ENCODE results near the gene DES.

Gene DES

DNA sequence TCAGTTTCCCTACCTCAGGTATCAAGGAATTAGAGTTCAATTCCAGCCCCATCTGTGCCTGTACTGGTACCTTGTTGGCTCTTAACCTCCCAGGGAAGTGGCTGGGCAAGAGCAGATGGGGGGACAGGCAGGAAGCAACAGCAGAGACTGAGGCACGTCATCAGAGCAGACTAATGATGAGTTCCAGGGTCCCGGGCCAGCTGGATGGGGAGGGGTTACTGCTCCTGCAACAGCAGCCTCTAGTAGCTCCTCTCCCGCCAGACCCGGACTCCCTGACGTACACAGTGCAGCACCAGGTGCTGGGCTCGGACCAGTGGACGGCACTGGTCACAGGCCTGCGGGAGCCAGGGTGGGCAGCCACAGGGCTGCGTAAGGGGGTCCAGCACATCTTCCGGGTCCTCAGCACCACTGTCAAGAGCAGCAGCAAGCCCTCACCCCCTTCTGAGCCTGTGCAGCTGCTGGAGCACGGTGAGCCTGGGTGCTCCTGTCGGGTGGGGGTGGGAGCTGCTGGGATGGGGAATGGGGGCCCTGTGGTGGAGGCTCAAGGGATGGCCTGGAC lies 54.5 kb downstream of the DES start:
- Mint-ChIP-seq H3K4me1 (ENCODE audit: low read depth) (peaks cover 4% of the 10 kb centered on the region), H3K36me3 (ENCODE audit: low read depth) (no peaks in the 10 kb centered on the region)

DNA sequence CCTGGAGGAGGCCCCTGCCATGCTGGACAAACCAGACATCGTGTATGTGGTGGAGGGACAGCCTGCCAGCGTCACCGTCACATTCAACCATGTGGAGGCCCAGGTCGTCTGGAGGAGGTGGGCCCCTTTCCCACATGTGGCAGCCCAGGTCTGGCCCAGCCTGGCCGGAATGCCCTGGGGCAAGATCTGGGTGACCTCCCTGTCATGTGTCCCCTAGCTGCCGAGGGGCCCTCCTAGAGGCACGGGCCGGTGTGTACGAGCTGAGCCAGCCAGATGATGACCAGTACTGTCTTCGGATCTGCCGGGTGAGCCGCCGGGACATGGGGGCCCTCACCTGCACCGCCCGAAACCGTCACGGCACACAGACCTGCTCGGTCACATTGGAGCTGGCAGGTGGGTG lies 55.3 kb downstream of the DES start:
- Mint-ChIP-seq H3K27me3 (peaks cover 3% of the 10 kb centered on the region), H3K4me1 (ENCODE audit: low read depth) (peaks cover 4% of the 10 kb centered on the region), H3K36me3 (ENCODE audit: low read depth) (no peaks in the 10 kb centered on the region), H3K4me3 (no peak overlapping the region), H3K9me3 (no peaks in the 10 kb centered on the region), H3K27ac (no peak overlapping the region)
- no peak for DNase-seq

More for the DNA sequence above, 54.5 kb downstream of the DES start:
- no peak for DNase-seq
- Mint-ChIP-seq H3K27me3 (peaks cover 3% of the 10 kb centered on the region), H3K4me3 (no peak overlapping the region), H3K9me3 (no peaks in the 10 kb centered on the region), H3K27ac (no peak overlapping the region)

DNA sequence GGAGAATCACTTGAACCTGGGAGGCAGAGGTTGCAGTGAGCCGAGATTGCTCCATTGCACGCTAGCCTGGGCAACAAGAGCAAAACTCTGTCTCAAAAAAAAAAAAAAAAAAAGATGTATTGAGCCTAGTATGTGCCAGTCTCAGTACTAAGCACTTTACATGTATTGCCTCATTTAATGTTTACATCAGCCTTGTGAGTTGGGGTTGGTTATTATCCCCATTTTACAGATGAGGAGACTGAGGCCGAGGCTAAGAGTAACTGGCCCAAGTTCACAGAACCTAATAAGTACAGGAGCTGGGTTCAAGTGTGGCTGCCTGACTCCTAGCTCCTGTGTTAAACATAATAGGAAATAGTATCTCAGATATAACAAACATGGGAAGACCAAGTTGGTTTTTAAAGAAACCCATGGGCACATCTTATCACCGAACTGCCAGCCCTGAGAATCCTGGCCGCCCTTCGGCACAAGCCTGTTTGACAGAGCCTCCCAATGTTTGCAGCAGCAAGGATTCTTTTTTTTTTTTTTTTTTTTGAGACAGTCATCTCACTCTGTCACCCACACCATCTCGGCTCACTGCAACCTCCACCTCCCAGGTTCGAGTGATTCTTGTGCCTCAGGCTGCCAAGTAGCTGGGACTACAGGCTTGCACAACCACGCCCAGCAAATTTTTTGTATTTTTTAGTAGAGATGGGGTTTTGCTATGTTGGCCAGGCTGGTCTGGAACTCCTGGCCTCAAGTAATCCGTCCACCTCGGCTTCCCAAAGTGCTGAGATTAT lies 56.3 kb downstream of the DES start:
- H3K36me3 Mint-ChIP-seq (ENCODE audit: low read depth): no peaks in the 10 kb centered on the region
- H3K27ac Mint-ChIP-seq: no peak overlapping the region
- DNase-seq: no peak
- peaks cover 4% of the 10 kb centered on the region for H3K4me1 Mint-ChIP-seq (ENCODE audit: low read depth)
- peaks cover 3% of the 10 kb centered on the region for H3K27me3 Mint-ChIP-seq
- H3K9me3 Mint-ChIP-seq: no peaks in the 10 kb centered on the region
- H3K4me3 Mint-ChIP-seq: no peak overlapping the region

DNA sequence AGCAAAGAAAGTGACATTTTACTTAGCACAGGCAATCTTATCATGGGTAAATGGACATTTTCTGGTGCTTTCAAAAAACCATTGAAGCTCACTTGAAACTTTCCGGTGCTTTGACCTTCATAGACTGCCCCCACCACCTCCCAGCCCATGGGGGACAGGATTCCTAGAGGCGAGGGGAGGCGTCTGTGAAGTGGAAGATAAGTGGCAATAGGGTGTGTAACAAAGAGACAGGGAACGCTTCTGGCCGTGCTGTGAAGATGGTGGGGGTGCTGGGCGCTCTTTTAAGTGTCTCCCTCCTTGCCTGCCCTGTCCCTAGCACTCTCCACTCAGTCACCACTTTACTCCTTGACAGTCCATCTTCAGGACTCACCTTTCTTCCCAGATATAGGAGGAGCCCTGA lies 57.1 kb downstream of the DES start:
- no peaks in the 10 kb centered on the region for H3K9me3 Mint-ChIP-seq
- peaks cover 4% of the 10 kb centered on the region for H3K4me1 Mint-ChIP-seq (ENCODE audit: low read depth)
- peaks cover 3% of the 10 kb centered on the region for H3K27me3 Mint-ChIP-seq
- H3K36me3 Mint-ChIP-seq (ENCODE audit: low read depth): no peaks in the 10 kb centered on the region
- H3K27ac Mint-ChIP-seq: no peak overlapping the region
- no peak overlapping the region for H3K4me3 Mint-ChIP-seq
- no peak for DNase-seq

DNA sequence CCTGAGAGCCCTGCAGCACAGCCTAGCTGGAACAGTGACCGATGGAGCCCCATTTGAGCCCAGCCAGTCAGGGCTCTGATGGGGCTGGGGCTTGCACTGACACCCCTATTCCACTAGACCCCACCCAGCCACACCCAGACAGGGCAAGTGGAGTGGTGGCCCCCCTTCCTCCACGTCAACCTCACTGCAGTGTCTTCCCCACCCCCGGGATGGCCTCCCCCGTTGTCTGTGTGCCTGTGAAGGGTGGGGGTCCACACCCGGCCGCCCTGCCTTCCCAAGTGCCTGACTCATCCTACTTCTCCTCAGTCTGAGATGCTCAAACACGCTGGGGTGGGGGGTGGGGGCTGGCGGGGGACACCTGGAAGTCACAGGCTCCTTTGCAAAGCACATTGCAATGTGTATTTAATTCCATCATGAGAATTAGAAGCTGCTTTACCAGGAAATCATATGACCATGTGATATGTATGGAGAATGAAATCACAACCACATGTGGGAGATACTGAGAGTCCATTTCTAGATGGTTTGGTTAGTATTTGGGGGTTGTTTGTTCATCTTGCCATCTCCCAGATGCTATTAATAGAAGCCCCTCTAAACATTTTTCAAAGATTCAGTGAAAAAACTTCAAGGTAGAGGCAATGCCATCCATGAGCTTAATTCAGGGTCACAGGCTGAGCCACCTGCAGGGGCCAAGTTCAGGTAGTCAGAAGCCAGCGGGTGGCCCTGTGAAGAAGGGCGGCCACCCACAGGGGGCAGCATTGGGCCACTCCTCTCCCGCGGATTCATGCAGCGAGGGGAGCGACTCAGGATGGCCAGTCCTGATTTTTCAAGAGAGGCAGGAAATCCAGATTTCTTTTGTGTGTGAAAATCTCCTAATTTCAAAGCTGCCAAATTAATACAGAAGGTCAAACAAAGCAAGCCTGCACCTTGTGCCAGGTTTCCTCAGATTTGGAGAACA lies 57.8 kb downstream of the DES start:
- DNase-seq: peak; percentile 77
- peaks cover 4% of the 10 kb centered on the region for H3K4me1 Mint-ChIP-seq (ENCODE audit: low read depth)
- no peaks in the 10 kb centered on the region for H3K36me3 Mint-ChIP-seq (ENCODE audit: low read depth)
- H3K4me3 Mint-ChIP-seq: no peak overlapping the region
- H3K27ac Mint-ChIP-seq: no peak overlapping the region
- H3K27me3 Mint-ChIP-seq: peaks cover 7% of the 10 kb centered on the region
- no peaks in the 10 kb centered on the region for H3K9me3 Mint-ChIP-seq
